ENCODE data around the gene KRT37.

DNA sequence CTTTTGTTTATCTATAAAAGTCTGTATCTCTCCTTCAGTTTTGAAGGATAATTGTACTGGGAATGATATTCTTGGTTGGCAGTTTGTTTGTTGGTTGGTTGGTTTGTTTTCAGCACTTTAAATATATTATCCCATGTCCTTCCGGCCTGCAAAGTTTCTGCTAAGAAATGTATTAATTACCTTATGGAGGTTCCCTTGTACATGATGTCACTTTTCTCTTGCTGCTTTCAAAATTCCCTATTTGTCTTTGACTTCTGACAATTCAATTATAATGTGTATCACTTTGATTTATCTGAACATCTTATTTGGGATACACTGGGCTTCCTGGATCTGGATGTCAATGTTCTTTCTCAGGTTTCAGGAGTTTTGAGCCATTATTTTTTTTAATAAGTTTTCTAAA, 38.2 kb downstream of the KRT37 start:
- TF ChIP-seq, protein P1, sequence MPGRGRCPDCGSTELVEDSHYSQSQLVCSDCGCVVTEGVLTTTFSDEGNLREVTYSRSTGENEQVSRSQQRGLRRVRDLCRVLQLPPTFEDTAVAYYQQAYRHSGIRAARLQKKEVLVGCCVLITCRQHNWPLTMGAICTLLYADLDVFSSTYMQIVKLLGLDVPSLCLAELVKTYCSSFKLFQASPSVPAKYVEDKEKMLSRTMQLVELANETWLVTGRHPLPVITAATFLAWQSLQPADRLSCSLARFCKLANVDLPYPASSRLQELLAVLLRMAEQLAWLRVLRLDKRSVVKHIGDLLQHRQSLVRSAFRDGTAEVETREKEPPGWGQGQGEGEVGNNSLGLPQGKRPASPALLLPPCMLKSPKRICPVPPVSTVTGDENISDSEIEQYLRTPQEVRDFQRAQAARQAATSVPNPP (CRISPR knock-in tag; IDR thresholded peaks at IDR 0.05), result no peak
- no peak for TF ChIP-seq ZNF207 (IDR thresholded peaks at IDR 0.05; ENCODE audit: borderline replicate concordance)
- TF ChIP-seq YY1 (IDR thresholded peaks at IDR 0.05; ENCODE audit: insufficient read depth, insufficient replicate concordance, low read depth, low read length), result no peak
- TF ChIP-seq SUZ12 (IDR thresholded peaks at IDR 0.05; ENCODE audit: low read depth, low read length), result no peak
- no peak for TF ChIP-seq TEAD3 (CRISPR knock-in tag; optimal IDR thresholded peaks at IDR 0.05; ENCODE audit: borderline replicate concordance)
- no peak for TF ChIP-seq ZSCAN31 (CRISPR knock-in tag; IDR thresholded peaks at IDR 0.05; ENCODE audit: low read depth)
- TF ChIP-seq GTF2F1 (IDR thresholded peaks at IDR 0.05; ENCODE audit: low read length), result no peak
- TF ChIP-seq, protein P2, sequence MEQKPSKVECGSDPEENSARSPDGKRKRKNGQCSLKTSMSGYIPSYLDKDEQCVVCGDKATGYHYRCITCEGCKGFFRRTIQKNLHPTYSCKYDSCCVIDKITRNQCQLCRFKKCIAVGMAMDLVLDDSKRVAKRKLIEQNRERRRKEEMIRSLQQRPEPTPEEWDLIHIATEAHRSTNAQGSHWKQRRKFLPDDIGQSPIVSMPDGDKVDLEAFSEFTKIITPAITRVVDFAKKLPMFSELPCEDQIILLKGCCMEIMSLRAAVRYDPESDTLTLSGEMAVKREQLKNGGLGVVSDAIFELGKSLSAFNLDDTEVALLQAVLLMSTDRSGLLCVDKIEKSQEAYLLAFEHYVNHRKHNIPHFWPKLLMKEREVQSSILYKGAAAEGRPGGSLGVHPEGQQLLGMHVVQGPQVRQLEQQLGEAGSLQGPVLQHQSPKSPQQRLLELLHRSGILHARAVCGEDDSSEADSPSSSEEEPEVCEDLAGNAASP (CRISPR knock-in tag; IDR thresholded peaks at IDR 0.05; ENCODE audit: borderline replicate concordance), result no peak
- TF ChIP-seq, protein P3, sequence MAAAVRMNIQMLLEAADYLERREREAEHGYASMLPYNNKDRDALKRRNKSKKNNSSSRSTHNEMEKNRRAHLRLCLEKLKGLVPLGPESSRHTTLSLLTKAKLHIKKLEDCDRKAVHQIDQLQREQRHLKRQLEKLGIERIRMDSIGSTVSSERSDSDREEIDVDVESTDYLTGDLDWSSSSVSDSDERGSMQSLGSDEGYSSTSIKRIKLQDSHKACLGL (CRISPR knock-in tag; IDR thresholded peaks at IDR 0.05), result no peak
- TF ChIP-seq MBNL3 (CRISPR knock-in tag; conservative IDR thresholded peaks at IDR 0.05), result no peak
- no peak for TF ChIP-seq CREB1 (IDR thresholded peaks at IDR 0.05)
- no peak for TF ChIP-seq CREB1 (CRISPR knock-in tag; IDR thresholded peaks at IDR 0.05)
- no peak for TF ChIP-seq FOXP1 (IDR thresholded peaks at IDR 0.05)
- no peak for TF ChIP-seq FOXP1 (CRISPR knock-in tag; IDR thresholded peaks at IDR 0.05)

All from HepG2 (cell line).